ENCODE data around the gene TNPO2.
A peak's percentile ranks its signal among the peaks of the same experiment; 100 is the strongest.
"Not testable (repeated sequence)": the region's sequence is repeated elsewhere in the genome, so short reads cannot be mapped to it uniquely, and the experiment has no call there.

TNPO2 gene

GRCh38 chr19:12722566-12723380 lies 959 bp downstream of the TNPO2 start:
- no peaks in the 10 kb centered on the region for H3K9me3 Mint-ChIP-seq
- peak overlapping the region; percentile 84 to 96 for H3K27ac Mint-ChIP-seq
- DNase-seq (peak; percentile 89 to 95), ATAC-seq (peak; percentile 90)
- peak overlapping the region; percentile 95 to 97 for H3K4me3 Mint-ChIP-seq
- no peaks in the 10 kb centered on the region for H3K27me3 Mint-ChIP-seq
- H3K4me1 Mint-ChIP-seq = peaks cover 46% of the 10 kb centered on the region

GRCh38 chr19:12721656-12722565 lies 1.8 kb downstream of the TNPO2 start:
- Mint-ChIP-seq H3K4me3 (peak overlapping the region; percentile 97 to 99), H3K4me1 (peaks cover 47% of the 10 kb centered on the region), H3K27me3 (no peaks in the 10 kb centered on the region), H3K27ac (peak overlapping the region; percentile 97 to 99), H3K9me3 (no peaks in the 10 kb centered on the region)
- ATAC-seq (peak; percentile 59), DNase-seq (peak; percentile 63 to 68)

- Mint-ChIP-seq H3K27me3 (no peaks in the 10 kb centered on the region), H3K4me1 (peaks cover 45% of the 10 kb centered on the region), H3K9me3 (no peaks in the 10 kb centered on the region), H3K4me3 (peak overlapping the region; percentile 92 to 99), H3K27ac (peak overlapping the region; percentile 97 to 99)
- ATAC-seq (peak; percentile 17), DNase-seq (peak in 1 of 2 donors; percentile 38)
These were observed 2.7 kb downstream of the TNPO2 start for GRCh38 chr19:12720851-12721655.

- no peaks in the 10 kb centered on the region for H3K9me3 Mint-ChIP-seq
- no peak overlapping the region for H3K27ac Mint-ChIP-seq
- H3K27me3 Mint-ChIP-seq = no peaks in the 10 kb centered on the region
- ATAC-seq (no peak), DNase-seq (no peak)
- peak overlapping the region; percentile 92 to 98 for H3K4me3 Mint-ChIP-seq
- H3K4me1 Mint-ChIP-seq = peaks cover 45% of the 10 kb centered on the region
These were observed 3.4 kb downstream of the TNPO2 start for GRCh38 chr19:12720296-12720695.

- H3K27me3 Mint-ChIP-seq = no peaks in the 10 kb centered on the region
These were observed 7.8 kb downstream of the TNPO2 start for GRCh38 chr19:12715929-12716328.

GRCh38 chr19:12715102-12715501 lies 8.6 kb downstream of the TNPO2 start:
- no peaks in the 10 kb centered on the region for H3K27me3 Mint-ChIP-seq
- no peak for ATAC-seq

More at GRCh38 chr19:12715929-12716328, 7.8 kb downstream of the TNPO2 start:
- ATAC-seq (no peak), DNase-seq (no peak)
- peaks cover 26% of the 10 kb centered on the region for H3K4me1 Mint-ChIP-seq
- no peaks in the 10 kb centered on the region for H3K9me3 Mint-ChIP-seq
- H3K4me3 Mint-ChIP-seq = no peak overlapping the region
- H3K27ac Mint-ChIP-seq = peak overlapping the region in 1 of 2 donors; percentile 35

GRCh38 chr19:12713304-12713703 lies 10.4 kb downstream of the TNPO2 start:
- DNase-seq, H3K4me1 Mint-ChIP-seq, ATAC-seq, H3K9me3 Mint-ChIP-seq, H3K27ac Mint-ChIP-seq, H3K4me3 Mint-ChIP-seq, H3K27me3 Mint-ChIP-seq: not testable (repeated sequence)

More at GRCh38 chr19:12715102-12715501, 8.6 kb downstream of the TNPO2 start:
- no peak overlapping the region for H3K4me3 Mint-ChIP-seq
- H3K4me1 Mint-ChIP-seq = peaks cover 19% of the 10 kb centered on the region
- H3K9me3 Mint-ChIP-seq = no peaks in the 10 kb centered on the region
- DNase-seq = no peak
- H3K27ac Mint-ChIP-seq = no peak overlapping the region

- not testable (repeated sequence) for H3K27ac Mint-ChIP-seq, H3K4me3 Mint-ChIP-seq, DNase-seq, H3K4me1 Mint-ChIP-seq, ATAC-seq, H3K27me3 Mint-ChIP-seq, H3K9me3 Mint-ChIP-seq
These were observed 11.7 kb downstream of the TNPO2 start for GRCh38 chr19:12712077-12712476.

GRCh38 chr19:12711187-12711586 lies 12.5 kb downstream of the TNPO2 start:
- no peak for ATAC-seq
- Mint-ChIP-seq H3K4me1 (no peaks in the 10 kb centered on the region), H3K9me3 (no peaks in the 10 kb centered on the region), H3K4me3 (no peak overlapping the region), H3K27me3 (no peaks in the 10 kb centered on the region), H3K27ac (peak overlapping the region in 1 of 2 donors; percentile 48)
- no peak for DNase-seq

GRCh38 chr19:12708641-12709040 lies 15.1 kb downstream of the TNPO2 start:
- ATAC-seq (no peak), DNase-seq (no peak)
- Mint-ChIP-seq H3K27me3 (no peaks in the 10 kb centered on the region), H3K9me3 (no peaks in the 10 kb centered on the region), H3K4me3 (no peak overlapping the region), H3K4me1 (no peaks in the 10 kb centered on the region), H3K27ac (peak overlapping the region in 1 of 2 donors; percentile 12)

GRCh38 chr19:12706332-12706718 lies 17.4 kb downstream of the TNPO2 start:
- no peak overlapping the region for H3K4me3 Mint-ChIP-seq
- ATAC-seq = no peak
- DNase-seq = no peak
- no peaks in the 10 kb centered on the region for H3K9me3 Mint-ChIP-seq
- H3K27ac Mint-ChIP-seq = no peak overlapping the region
- H3K27me3 Mint-ChIP-seq = no peaks in the 10 kb centered on the region
- peaks cover 7% of the 10 kb centered on the region for H3K4me1 Mint-ChIP-seq

GRCh38 chr19:12705654-12706331 lies 17.9 kb downstream of the TNPO2 start:
- H3K27ac Mint-ChIP-seq = no peak overlapping the region
- peaks cover 7% of the 10 kb centered on the region for H3K4me1 Mint-ChIP-seq
- DNase-seq (no peak), ATAC-seq (no peak)
- no peaks in the 10 kb centered on the region for H3K9me3 Mint-ChIP-seq
- no peak overlapping the region for H3K4me3 Mint-ChIP-seq
- H3K27me3 Mint-ChIP-seq = no peaks in the 10 kb centered on the region

GRCh38 chr19:12705169-12705568 lies 18.6 kb downstream of the TNPO2 start:
- no peaks in the 10 kb centered on the region for H3K9me3 Mint-ChIP-seq
- peak overlapping the region in 1 of 2 donors; percentile 19 for H3K27ac Mint-ChIP-seq
- no peak for ATAC-seq
- no peaks in the 10 kb centered on the region for H3K27me3 Mint-ChIP-seq
- H3K4me3 Mint-ChIP-seq = no peak overlapping the region
- H3K4me1 Mint-ChIP-seq = peaks cover 7% of the 10 kb centered on the region
- DNase-seq = no peak

GRCh38 chr19:12703046-12703445 lies 20.7 kb downstream of the TNPO2 start:
- DNase-seq (peak in 1 of 2 donors; percentile 31), ATAC-seq (peak; percentile 67)
- peaks cover 10% of the 10 kb centered on the region for H3K4me1 Mint-ChIP-seq
- H3K9me3 Mint-ChIP-seq = no peaks in the 10 kb centered on the region
- no peak overlapping the region for H3K27ac Mint-ChIP-seq
- H3K27me3 Mint-ChIP-seq = no peaks in the 10 kb centered on the region
- peak overlapping the region in 1 of 2 donors; percentile 14 for H3K4me3 Mint-ChIP-seq
